GM19351 (cell line): Measurements from ENCODE around the gene CBLL2.
A peak's percentile ranks its signal among the peaks of the same experiment; 100 is the strongest.
"Not testable (repeated sequence)": the region's sequence is repeated elsewhere in the genome, so short reads cannot be mapped to it uniquely, and the experiment has no call there.

Experiments
- ATAC-seq: cut with Tn5 transposase; IDR thresholded peaks from one replicate; pipeline ENCODE4 v1.9.1; 2021; ENCODE audit warnings: mild to moderate bottlenecking, moderate library complexity; ENCODE audit not compliant: unreplicated experiment

CBLL2 gene, protein sequence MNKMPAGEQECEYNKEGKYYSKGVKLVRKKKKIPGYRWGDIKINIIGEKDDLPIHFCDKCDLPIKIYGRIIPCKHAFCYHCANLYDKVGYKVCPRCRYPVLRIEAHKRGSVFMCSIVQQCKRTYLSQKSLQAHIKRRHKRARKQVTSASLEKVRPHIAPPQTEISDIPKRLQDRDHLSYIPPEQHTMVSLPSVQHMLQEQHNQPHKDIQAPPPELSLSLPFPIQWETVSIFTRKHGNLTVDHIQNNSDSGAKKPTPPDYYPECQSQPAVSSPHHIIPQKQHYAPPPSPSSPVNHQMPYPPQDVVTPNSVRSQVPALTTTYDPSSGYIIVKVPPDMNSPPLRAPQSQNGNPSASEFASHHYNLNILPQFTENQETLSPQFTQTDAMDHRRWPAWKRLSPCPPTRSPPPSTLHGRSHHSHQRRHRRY

DNA sequence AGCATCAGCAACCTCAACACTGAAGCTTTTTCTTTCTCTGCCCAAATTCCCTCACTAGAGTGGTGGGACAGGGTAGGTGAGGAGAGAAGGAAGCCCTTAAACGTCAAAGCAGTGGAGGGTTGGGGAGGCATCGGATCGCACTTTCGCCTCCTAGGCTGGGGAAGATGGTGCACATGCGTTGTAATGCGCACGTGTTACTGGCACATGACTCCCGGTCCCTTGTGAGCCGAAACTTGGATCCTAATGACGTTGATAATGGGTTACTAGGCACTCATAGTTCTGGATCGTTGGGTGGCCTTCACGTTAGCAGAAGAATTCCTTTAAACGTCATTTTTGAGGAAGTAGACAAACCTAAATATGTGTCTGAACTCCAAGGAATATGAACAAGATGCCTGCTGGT is at the start of gene CBLL2:
CBLL2 (plus strand) TSS at position 301 of the 400 bp plus-strand sequence; CDS start at position 380, 79 bp downstream.
- ATAC-seq, result no peak

DNA sequence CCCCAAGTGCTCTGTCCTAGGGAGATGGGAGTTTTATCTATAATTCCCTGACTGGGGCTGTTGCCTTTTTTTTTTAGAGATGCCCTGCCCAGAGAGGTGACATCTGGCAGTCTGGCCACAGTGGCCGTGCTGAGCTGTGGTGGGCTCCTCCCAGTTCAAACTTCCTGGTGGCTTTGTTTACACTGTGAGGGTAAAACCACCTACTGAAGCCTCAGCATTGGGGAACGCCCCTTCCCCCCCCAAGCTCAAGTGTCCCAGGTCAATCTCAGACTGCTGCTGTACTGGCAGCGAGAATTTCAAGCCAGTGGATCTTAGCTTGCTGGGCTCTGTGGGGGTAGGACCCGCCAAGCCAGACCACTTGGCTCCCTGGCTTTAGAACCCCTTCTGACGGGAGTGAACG is 38.3 kb upstream of the CBLL2 start:
- no peak for ATAC-seq

DNA sequence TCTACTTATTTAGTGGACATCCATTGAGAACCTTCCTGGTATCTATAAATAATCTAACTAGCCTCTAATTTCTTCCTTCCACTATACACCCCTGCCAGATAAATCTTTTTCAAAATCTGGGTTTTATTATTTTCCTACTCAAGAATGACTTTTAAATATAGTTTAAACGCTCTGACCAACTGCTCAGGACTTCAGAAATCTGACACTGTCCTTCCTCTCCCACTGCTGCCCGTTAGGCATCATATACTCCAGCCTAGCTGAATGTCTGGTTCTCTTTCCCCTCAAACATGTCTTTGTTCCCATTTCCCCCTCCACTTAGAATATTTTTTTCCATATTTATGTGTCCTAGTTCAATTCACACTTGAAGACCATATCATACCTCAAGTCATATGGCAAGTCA is 35.2 kb upstream of the CBLL2 start:
- ATAC-seq, result no peak

DNA sequence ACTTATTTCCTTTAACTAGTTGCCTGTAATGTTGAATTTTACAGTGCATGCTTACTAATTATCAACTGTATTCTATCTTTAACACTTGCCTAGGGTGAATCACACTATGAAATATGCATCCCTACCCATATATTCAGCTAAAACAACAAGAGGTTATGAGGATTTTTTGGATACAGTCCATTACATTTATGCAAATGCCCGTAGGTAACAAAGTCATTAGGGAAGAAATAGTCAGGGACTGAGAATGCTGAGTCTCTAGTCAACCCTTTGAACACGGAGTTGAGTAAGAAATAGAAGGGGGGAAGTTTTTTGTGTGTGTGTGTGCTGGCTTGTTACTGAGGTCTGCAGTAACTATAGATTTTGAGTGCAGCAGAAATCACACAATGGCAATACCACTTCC is 26.1 kb upstream of the CBLL2 start:
- ATAC-seq, result no peak

DNA sequence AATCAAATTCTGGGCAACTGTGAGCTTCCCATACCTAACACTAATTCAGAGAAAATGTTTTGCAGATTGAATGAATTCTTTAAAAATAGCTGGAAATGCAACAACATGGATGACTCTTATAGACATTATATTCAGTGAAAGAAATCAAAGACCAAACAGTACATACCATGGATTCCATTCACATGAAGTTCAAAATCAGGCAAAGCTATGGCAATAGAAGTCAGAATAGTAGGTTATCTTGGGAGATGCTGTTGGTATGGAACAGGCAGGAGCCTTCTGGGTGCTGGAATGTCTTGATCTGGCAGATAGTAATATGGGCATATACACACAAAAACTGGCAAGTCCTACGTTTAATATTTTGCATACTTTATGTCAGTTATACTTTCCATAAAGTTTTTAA is 25.5 kb upstream of the CBLL2 start:
- ATAC-seq, result no peak

DNA sequence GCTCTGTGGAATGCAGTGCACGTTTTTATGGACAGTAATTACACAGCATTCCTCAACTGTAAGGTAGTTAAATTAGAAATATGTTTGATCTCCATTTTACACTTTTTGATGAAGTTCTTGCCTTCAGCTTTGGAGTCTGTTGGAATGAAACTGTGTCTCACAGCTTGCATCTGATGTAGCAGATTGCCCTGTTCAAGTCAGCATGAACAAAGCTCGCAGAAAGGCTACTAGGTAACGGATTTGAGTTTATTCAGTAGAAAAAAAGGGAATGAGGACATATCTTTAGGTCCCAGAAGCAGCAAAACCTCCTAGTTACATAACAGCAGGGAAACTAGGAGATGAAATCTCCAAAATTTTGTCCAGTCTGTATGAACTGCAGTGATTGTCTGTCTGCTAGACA is 24.3 kb upstream of the CBLL2 start:
- no peak for ATAC-seq

DNA sequence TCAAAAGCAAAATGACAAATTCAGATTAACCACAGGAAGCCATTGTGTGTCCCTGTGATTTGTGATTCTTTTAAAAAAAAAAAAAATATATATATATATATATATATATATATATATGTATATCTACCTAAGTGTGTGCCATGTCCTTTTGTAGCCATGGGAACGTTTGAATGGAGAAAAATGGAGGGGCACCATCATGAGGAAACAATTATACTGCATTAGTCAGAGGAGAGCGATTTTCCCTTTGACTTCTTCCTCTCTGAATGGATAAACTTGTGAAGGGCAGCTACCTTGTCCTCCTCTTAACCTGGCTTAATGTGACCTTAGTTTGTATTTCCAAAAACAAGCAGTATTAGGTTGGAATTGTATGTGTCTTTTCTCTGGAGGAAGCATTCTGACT is 23.3 kb upstream of the CBLL2 start:
- no peak for ATAC-seq

DNA sequence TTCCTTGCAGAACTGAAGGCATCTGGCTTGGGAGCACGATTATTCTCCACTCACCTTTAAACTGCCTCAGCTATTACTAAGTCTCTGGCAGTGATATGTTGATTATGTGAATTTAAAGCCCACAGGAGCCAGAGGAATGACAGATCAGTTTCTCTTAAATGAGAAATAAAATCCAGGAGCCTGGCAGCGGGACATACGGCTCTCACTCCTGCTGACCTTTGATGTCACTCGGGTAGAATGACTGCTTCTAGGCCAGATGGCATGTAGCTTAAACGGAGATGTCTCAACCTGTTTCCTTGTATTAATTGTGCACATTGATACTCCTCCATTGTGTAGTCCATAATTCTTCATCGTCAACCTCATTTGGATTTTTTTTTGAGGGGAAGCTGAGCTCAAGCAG is 4.0 kb upstream of the CBLL2 start:
- ATAC-seq, result no peak

DNA sequence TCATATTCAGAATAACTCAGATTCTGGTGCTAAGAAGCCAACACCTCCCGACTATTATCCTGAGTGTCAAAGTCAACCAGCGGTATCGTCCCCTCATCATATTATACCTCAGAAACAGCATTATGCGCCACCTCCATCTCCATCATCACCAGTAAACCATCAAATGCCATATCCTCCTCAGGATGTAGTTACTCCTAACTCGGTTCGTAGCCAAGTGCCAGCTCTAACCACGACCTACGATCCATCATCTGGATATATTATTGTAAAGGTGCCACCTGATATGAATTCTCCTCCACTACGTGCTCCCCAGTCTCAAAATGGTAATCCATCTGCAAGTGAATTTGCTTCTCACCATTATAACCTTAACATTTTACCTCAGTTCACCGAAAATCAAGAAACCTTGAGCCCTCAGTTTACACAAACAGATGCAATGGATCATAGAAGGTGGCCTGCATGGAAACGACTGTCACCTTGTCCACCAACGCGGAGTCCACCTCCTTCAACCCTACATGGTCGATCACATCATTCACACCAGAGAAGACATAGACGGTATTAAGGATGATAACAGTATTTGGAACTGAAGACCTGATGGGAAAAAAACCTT is 1.1 kb downstream of the CBLL2 start:
- ATAC-seq, result no peak

DNA sequence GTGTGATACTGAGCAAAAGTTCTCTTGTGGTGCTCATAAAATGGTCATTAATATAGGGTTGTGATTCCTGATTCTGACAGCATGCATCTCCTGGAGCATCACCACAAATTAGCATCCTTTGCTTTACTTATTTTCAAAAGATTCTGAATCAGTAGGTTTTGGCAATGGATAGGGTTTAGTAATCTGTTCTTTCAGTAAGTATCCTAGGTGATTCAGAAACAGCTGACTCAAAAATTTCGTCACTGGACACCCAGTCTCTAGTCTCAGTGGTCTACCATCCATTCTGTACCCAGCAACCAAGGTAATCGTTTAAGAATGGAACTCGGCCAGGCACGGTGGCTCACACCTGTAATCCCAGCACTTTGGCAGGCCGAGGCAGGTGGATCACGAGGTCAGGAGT is 4.1 kb downstream of the CBLL2 start:
- no peak for ATAC-seq

DNA sequence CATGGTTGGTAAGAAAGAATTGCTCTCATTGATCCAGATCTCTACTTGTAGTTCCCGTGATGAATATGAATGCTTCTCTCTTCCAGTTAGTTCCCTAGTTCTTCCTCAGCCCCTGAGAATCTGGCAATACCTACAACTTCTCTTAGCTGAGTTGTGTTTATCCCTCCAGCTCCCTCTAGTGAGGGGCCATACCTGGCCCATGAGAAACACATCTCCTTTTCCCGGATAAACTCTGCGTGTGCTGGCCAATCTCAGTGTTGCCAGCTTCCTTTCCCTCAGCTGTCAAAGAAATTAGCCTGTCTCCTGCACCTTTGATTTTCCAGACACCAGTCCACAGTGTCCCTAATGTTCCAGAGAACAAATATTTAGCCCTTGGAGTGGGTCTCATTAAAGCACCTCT is 5.7 kb downstream of the CBLL2 start:
- ATAC-seq, result no peak

DNA sequence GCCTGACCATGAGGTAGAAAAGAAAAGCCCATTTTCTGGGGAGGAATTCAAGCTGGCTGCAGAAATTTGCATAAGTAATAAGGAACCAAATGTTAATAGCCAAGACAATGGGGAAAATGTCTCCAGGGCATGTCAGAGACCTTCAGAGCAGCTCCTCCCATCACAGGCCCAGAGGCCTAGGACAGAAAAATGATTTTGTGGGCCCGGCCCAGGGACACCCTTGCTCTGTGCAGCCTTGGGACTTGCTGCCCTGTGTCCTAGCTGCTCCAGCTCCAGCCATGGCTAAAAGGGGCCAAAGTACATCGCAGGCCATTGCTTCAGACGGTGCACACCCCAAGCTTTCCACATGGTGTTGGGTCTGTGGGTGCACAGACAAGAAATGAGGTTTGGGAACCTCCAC is 16.5 kb downstream of the CBLL2 start:
- ATAC-seq, result not testable (repeated sequence)

DNA sequence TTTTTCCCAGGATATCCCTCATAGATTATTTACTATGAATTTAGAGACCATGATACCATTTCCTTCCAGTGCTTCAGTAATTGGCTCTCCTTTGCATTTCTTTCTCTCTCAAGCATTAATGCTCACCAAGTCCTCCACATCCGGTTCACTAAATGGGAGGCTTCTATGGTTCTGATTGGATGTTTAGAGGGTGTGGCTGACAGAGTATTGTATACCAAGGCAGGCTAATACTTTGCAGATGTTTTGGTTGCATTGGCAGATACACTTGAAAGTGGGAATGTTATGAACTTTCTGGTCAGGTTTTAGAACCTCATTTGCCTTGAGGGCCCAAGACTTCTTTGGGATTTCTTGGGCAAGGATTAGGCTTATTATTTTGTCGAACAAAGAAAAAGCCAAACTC is 24.2 kb downstream of the CBLL2 start:
- no peak for ATAC-seq

DNA sequence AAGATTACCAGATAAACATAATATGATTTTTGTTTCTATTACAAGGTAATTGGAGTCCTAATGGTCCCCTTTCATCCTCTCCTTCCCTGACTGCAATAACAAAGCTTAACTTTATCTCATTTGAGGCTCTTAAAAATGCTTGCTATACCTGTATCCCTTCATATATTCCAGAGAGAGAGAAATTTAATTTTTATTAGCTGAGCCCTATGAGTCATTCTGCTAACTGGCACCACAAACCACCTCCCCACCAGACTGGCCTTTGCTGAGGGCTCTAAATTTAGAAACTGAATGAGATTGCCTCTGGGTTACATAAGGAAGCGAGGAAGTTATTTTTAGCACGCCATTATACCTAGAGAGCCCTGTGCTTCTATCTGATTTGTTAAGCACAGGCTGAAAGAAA is 27.4 kb downstream of the CBLL2 start:
- peak; percentile 91 for ATAC-seq

DNA sequence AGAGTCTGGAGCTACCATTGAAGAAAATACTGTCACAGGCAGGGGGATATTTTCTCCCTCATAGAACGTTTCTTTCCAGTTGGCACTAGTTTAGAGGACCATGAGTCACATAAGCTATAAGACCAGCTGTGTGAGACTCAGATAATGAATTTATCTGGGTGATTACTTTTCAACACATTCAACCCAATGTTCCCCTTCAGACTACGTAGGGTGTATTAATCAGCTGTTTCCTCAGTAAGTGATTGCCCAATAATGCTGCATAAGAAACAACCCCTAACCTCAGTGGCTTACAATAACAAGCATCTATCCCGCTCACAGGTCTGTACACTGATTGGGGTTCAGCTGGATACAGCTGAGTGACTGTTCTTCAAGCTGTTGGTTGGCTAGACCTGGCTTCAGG is 38.1 kb downstream of the CBLL2 start:
- ATAC-seq, result no peak

DNA sequence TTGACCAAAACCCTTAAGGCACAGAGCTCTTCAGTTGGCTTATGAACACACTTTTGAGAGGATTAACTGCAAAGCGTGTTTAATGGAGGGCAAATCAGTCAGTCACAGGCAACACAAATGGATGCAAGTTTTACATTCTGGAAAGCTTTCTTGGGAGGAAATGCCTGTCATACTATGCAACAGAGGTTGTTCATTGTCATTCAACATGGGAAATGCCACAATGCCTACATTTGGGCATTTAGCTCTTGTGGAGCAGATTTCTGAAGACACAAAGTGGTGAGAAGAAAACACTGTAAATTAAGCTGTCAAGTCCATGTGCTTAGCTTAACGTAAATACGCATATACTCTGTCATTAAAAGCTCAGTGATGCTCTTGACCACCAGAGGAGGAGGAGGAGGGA is 41.1 kb downstream of the CBLL2 start:
- ATAC-seq, result no peak

DNA sequence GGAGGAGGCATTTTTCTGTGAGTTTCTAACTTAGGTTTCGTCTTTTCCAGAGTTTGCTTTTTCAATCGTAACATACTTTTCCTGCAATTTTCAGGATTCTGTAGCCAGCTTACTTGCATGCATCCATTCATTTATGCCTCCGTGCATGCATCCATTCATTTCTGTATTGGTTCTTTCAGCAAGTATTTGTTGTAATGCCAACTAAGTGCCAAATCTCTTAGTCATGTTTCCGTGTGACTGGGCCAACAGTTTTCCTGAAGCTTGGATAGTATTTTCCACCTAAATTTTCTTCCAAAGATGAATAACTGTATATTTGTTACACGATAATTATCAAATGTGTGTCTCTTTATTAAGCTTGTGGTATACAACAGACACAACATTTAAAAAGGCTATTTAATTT is 41.5 kb downstream of the CBLL2 start:
- no peak for ATAC-seq

DNA sequence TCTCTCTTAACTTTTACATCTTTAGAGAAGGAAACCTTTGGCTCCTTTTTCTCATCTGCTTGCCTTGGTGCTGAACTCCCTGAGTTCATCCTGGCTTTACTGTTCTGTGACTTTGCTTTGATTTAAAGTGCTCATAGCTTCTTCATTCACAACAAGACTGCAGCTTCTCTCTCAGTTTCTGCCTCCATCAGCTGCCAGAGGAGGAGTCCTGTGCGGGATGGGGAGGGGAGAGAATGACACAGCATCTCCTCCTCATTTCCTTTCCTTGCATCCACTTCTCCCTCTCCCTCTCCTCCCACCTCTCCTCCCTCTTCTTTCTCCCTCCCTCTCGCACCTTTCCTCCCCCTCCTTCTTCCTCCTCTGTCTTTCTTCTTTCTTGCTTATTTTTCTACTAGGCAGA is 42.0 kb downstream of the CBLL2 start:
- no peak for ATAC-seq

DNA sequence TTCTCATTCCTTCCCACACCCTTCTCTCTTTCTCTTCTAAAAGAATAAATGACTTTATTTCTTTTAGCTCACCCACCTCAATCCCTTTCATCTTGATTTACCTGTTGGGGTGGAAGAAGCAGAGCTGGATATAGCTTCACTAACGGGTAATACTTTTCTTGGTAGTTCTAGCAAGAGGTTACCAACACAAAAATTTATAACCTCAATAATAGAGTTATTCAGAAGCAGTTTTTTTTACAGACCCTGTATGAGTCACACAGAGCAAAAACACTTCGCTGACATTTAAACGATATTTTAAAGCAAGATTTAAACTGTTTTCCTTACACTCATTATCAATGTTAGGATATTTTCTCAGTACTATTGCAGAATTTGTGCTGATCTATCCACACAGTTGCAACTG is 42.4 kb downstream of the CBLL2 start:
- no peak for ATAC-seq

DNA sequence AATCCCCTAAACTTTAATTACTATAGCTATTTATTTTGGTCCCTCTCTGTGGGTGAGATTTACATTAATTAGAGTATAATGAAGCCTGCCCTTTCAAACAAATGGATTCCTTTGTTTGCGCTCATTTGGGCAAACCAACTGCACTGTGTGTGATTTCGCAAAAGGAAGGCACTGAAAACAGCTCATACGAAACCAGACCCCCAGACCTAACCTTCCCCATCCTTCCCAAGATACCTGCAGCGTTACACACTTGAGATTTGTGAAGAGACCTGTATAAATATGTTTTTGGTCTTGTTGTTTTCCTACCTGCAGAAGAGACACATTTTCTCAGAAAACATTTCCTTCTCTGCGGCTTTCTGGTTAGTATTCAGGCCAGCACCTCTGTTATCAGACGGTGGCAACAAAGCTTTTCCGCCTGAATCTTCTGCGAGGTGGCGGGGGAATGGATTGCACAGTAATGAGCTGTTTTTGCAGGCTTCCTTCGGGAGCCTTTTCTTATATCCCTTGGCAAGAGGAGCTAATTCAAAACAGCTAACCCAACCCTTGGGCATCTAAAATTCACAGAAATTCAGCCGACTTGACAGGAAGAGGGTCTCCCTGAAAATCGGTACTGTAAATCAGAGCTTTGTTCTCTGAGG is 47.6 kb downstream of the CBLL2 start:
- no peak for ATAC-seq

DNA sequence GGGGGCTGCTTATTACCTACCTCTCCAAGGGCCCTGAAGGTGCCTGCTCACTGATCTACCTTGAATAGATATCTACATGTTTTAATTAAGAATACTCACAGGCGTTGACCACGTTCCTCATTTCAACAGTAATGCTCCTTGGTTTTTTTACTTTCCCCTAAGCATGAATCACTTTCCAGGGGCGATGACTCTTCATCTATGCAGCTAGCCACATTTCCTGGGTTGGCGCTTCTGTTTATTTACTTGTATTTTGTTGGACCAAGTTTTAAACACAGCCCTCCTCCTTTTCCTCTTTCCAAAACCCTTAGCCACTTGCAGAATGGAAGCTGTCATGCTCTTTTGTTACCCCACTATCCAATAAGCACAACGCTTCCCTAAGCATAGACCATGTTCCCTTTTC is 50.8 kb downstream of the CBLL2 start:
- ATAC-seq, result no peak
